NCI-H524 (cell line): ENCODE measurements around the gene ARMC3.
"Not testable (repeated sequence)": the region's sequence is repeated elsewhere in the genome, so short reads cannot be mapped to it uniquely, and the experiment has no call there.

ENCODE experiments used
- DNase-seq, 2 experiments: peaks; one replicate each; lab custom pipeline; 2025; lab: John Stamatoyannopoulos, UW

Gene ARMC3

DNA sequence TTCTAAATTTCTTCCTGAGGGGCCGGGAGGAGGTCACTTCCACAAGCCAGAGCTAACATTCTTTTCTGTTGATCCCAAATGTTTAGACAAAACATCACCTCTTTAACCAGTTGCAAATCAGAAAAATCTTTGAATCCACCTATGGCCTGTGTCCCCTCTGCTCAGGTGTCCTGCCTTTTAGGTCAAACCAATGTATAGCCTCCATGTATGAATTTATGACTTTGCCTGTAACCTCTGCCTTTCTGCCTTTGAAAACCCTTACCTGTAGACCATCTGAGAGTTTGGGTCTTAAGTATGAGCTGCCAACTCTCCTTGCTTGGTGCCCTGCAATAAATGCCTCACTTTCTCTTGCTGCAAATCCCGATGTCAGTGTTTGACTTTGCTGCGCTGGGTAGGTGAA lies 123.4 kb downstream of the ARMC3 start:
- DNase-seq: no peak

DNA sequence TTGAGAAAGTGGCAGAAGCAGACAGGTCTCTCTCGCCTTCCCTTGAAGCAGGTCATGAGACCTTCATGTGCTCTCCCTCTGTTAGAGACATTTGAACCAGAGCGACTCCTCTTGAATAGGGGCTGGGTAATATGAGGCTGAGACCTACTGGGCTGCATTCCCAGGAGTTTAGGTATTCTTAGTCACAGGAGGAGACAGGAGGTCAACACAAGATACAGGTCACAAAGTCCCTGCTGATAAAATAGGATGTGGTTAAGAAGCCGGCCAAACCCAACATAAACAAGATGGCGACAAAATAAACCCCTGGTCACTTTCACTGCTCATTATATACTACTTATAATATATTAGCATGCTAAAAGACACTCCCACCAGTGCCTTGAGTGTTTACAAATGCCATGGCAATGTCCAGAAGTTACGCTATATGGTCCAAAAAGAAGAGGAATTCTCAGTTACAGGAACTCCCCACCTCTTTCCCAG lies 124.0 kb downstream of the ARMC3 start:
- no peak for DNase-seq

DNA sequence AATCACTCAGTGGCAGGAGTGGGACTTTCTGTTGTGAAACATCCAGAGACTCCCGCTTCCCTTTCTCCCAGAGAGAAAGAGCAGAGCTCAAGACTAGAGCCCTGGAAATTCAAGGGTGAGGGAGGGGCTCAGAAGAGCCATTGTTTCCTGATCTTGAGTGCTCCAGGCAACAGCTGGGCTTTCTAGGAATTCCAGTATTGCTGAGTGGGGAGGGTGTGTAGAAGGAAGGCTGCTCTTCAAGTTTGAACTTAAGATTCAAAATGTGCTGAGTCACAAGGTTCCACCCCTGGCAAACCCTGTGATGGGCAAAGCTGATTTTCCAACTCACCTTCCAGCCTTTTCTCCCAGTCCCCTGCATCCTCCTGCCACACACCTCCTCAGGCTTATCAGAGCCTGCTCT lies 125.2 kb downstream of the ARMC3 start:
- peak in 1 of 2 experiments; percentile 55 for DNase-seq

DNA sequence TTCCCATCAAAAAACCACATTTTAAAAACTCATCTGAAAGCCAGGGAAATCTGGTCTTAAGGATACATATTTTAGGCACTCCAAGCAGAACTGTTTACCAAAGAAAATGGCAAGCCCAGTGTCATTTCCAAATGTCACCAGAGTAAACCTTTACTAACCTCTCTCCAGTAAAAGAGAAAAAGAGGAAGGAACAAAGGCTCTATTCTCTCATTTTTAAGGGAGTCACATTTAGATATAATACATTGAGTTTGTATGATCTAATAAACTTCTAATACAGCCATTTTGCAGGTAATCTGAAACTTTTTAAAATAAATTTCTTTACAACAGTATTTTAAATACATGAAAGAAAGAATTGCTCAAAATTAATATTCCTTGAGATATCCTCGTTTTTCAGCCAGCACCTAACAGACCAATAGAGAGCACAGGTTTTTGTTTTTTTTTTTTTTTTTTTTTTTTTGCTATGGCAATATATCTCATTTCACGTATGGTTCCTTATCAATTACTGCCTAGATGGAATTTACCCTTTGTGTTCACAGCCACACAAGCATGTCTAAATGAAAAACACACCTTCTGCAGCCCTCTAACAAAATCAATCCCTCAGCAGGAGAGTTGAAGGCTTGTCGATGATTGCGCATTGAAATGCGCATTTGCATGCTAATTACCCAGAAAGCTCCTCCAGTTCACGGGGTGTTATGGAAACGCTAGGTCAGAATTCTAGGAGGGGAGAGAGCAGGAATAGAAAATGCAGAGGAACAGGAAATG lies 127.8 kb downstream of the ARMC3 start:
- no peak for DNase-seq

DNA sequence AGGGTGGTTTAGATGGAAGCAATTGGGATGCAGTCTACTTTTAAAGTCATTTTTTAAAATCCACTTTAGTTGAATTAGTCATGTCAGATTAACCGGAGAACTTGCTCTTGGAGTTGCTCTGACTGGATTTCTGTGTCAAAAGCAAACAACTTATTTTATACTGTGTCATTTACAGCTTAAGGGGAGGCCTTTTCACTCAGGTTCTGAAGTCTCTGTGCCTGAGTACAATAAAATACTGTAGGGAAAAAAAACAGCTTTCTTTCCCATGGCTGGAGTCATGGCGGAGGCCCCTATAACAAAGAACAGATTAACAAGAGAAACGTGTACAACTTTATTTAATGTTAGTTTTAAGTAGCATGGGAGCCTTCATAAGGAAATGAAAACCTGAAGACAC lies 128.3 kb downstream of the ARMC3 start:
- DNase-seq: no peak

GRCh38 chr10:23058366-23058765 lies 130.5 kb downstream of the ARMC3 start:
- no peak for DNase-seq

GRCh38 chr10:23060918-23061317 lies 133.1 kb downstream of the ARMC3 start:
- DNase-seq: no peak

DNA sequence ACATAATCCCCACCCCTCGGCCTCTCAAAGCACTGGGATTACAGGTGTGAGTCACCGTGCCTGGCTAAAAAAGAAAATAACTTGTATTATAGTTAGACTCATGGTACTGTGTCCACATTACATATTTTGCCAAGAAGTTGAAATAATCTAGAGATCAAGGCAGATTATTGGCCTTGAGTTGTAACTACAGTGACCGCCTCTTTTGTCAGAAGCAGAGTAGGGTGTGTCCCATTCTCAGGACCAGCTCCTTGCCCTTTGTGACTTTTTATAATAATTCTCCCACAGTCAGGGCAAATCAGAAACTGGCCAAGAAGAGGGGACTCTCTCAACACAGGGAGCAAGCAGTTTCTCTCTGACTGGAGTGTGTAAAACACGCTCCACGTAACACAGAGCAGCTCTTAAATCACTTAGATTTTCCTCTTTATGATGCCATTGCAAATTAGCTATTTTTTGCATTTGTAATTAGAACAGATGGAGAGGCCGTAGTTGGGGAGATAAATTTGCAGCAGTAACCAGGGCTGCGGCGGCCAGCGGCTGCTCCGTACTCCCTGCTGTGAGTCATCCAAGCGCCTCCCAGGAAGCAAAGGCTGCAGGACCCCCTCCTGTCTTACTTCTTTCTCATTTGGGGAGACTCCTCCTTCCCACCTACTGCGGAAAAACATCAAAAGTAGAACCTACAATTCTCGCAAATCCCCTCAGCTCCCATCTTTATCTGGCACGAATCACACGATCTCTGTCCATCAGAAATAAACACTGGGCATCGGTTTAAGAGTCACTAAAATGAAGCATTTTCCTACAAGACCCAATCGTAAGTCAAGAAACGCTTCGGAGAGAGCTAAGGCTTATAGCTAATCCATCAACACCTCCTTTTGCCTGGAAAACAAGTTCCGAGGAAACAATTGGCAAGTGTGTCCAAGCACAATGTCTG lies 135.5 kb downstream of the ARMC3 start:
- DNase-seq: peak in 1 of 2 experiments; percentile 1

DNA sequence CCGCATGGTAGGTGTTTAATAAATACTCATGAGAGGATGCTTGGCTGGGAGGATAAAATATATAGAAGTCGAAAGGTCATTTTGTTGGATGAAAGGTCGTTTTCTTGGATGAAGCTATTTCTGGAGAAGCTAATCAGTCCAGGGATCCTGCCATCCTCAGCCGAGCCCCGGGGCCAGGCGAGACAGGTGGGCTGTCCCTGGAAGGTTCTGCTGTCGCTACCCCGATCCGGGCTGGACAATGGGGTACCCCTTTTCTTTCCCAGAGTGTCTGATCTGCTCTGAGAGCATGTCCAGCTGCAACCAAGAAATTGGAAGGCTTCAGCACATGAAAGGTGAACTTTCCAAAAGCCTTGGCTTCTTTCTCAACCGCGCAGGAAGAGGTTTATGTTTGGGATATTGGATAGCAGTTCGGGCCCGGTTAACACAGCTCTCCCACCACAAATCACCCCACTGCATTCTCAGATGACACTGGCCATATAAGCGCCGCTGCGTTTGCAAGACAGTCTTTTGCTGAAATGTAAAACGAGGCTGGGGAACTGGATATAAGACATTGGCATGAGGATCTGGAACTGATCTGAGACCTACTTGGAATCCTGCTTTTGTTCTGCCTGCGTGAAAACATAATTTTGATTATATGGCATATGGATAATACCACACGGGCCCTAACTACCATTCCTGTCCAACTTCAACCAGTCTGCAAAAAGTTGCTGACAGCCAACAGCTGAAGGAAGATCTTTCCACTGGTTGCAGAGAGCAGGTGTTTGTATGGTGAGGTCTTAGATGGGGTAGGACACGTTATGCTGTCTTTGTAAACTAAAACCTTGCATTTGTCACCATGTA lies 136.3 kb downstream of the ARMC3 start:
- no peak for DNase-seq

GRCh38 chr10:23064813-23065114 lies 136.9 kb downstream of the ARMC3 start:
- not testable (repeated sequence) for DNase-seq

- no peak for DNase-seq
Observed at GRCh38 chr10:23065181-23065948, 137.5 kb downstream of the ARMC3 start.

DNA sequence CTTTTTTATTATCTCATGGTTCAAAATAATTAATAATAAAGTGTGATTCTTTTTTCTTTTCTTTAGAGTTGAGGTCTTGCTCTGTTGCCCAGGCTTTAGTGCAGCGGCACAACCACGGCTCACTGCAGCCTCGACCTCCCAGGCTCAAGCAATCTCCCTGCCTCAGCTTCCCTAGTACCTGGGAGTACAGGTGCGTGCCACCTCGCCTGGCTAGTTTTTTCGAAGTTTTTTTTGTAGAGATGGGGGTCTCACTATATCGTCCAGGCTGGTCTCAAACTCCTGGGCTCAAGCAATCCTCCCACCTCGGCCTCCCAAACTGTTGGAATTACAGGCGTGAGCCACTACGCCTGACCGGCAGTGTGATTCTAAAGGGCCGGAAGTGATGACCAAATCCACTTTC lies 139.5 kb downstream of the ARMC3 start:
- DNase-seq: no peak

DNA sequence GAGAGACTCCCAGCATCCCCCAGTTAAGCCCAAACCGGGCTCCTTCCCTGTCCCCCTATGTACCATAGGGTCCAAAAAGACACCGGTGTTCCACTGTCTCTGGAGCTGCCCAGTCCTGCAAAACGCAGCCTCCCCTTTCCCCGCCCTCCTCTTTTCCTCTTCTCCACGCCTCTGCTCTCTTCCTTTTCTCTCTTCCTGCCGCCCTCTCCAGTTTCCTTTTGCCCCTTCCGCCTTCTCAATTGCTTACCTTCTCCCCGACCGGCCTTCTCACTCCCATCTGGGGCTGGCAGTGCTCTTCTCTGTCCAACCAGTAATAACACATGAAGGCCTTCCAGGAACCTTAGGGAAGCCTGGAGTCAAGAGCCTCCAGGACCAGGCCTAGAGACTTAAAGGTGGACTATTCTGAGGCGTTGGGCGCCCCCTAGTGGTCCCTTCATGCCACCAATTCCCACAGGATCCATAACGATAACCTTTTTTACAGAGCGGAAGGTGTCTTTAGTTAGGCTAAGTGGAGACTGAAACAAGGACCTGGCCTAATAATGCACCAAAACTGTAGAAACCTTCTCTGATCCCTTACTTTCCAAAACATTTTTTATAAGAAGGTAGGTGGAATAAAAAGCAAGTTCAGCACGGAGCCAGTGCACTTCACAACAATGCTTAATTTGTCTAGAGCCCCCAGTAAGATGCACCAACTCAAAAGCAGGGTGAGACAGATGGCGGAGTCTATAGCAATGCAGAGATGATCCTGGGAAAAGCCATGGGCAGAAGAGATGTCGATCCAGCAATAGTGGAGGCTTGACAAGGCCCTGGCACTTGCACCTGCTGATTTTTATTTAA lies 140.3 kb downstream of the ARMC3 start:
- DNase-seq: peak; percentile 36 to 67

- DNase-seq: peak in 1 of 2 experiments; percentile 1
Observed at GRCh38 chr10:23069019-23069815, 141.4 kb downstream of the ARMC3 start.

DNA sequence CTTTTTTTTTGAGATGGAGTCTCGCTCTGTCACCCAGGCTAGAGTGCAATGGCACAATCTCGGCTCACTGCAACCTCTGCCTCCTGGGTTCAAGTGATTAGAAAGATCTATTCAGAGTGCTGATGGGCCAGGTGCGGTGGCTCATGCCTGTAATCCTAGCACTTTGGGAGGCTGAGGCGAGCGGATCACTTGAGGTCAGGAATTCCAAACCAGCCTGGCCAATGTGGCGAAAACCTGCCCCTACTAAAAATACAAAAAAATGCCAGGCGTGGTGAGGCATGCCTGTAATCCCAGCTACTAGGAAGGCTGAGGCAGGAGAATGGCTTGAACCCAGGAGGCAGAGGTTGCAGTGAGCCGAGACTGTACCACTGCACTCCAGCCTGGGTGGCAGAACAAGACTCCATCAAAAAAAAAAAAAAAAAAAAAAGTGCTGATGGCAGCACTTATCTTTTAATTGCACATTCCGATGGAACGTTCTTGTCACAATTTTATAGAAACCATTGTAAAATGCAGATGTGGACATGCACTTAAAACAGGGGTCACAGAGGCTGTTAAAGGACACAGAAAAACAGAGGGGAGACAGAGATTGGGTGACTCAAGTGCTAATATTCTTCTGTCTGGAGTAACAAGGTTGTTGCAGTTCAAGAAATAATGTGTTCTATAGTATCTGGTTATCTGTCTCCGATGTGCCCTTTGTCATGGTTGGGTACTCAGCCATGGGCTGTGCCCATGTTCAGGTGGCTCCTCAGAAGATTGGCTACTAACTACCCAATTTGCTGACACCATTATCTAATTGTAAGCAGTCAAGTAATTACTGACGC lies 142.4 kb downstream of the ARMC3 start:
- not testable (repeated sequence) for DNase-seq

GRCh38 chr10:23070913-23071218 lies 143.0 kb downstream of the ARMC3 start:
- no peak for DNase-seq

DNA sequence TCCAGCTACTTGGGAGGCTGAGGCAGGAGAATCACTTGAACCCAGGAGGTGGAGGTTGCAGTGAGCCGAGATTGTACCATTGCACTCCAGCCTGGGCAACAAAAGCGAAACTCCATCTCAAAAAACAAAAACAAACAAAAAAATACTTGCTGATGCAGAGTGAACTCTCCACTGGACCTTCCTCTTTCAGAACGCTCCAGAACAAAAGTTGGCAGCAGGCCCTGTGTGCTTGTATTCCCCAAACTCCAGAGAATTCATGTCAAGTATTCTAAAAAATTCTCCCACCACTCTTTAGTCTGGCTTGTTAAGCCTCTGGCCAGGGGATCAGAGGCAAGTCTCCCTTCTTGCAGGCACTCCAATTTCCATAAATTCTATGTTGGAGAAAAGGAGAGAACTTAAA lies 144.7 kb downstream of the ARMC3 start:
- not testable (repeated sequence) for DNase-seq

DNA sequence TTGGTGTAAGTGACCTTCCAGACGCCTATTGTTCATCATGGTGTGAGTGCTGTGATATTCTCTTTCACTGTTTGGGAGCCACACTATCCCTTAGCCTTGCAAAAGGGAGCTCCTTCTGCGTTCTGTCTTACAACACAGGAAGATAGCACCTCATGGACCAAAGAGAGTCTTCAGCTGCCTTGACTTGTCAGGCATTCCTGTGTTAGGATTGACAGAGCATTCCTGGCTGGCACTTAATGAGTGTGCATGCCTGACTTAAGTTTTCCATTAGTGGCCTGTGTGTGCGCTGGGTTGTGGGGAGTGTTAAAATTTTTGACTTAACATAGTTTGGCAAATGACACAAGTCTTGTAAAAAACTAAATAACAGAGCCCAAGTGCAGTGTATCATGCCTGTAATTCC lies 145.7 kb downstream of the ARMC3 start:
- DNase-seq: no peak

DNA sequence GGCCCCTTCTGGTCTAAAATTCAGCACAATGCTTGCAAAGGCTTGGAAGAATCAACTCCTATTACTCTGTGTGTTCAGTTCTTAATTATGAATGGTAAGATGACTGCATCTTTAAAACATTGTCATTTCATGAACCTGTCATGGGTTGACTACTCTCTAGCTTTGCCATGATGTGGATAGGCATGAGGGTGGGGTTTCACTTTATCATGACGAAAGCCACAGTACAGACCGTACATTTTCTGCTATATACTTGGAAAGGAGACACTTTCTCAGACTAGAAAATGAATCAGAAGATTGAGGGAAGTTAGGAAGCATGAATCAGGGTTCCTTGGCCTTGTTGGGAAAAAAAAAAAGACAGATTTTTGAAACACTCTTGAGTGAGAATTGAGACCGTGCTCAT lies 147.8 kb downstream of the ARMC3 start:
- no peak for DNase-seq
